ENCODE measurements around the gene RIPOR3. TPM values are rescaled to one million over a fixed set of nuclear protein-coding genes. Genes with fewer than 3 reads are reported as not detected.
A peak's percentile ranks its signal among the peaks of the same experiment; 100 is the strongest.

RIPOR3 gene
- total RNA-seq, 2 experiments from 2014 or later = 0.53 TPM; not detected in 1

GRCh38 chr20:50735813-50736212 is 44.5 kb upstream of the RIPOR3 start:
- H3K4me3 ChIP-seq (ENCODE audit: low read depth, low read length, poor library complexity, severe bottlenecking) = no peak overlapping the region
- ChIA-PET CTCF (ENCODE audit: unreplicated experiment) (no interaction called here), POLR2A (no interaction called here)
- H3K36me3 ChIP-seq (ENCODE audit: insufficient read depth, low read length) = peaks cover 16% of the 10 kb centered on the region
- no peak for TF ChIP-seq EZH2phosphoT487 (IDR thresholded peaks at IDR 0.05; ENCODE audit: borderline replicate concordance, low read depth, low read length)
- TF ChIP-seq CTCF (conservative IDR thresholded peaks at IDR 0.05; ENCODE audit: low read length) = no peak
- H3K9me3 ChIP-seq (ENCODE audit: low read length) = no peaks in the 10 kb centered on the region
- TSS peak; percentile 21 for BruUV-seq (replicated peaks)
- H3K79me2 ChIP-seq (ENCODE audit: insufficient read depth, low read depth, low read length) = peaks cover 17% of the 10 kb centered on the region; the same call in 1 of the 2 replicates
- H4K20me1 ChIP-seq (ENCODE audit: insufficient read depth, low read length) = no peaks in the 10 kb centered on the region; the same call in 1 of the 2 replicates
- DNase-seq (ENCODE audit: low spot score) = no peak
- no peak overlapping the region for H3K27ac ChIP-seq (ENCODE audit: low read depth, low read length, poor library complexity, severe bottlenecking)
- no peaks in the 10 kb centered on the region for H3K9me2 ChIP-seq (ENCODE audit: insufficient read depth, low read length)
- H3K4me2 ChIP-seq (ENCODE audit: low read length) = no peak overlapping the region
- no peak overlapping the region for H2AFZ ChIP-seq (ENCODE audit: low read length)
- H3K4me1 ChIP-seq (ENCODE audit: insufficient read depth, low read length, poor library complexity, severe bottlenecking) = peaks cover 12% of the 10 kb centered on the region
- intact Hi-C loops (cut with micrococcal nuclease; ENCODE audit: unreplicated experiment) = no loop called here

GRCh38 chr20:50734730-50735679 is 43.7 kb upstream of the RIPOR3 start:
- H3K4me3 ChIP-seq (ENCODE audit: low read depth, low read length, poor library complexity, severe bottlenecking) = no peak overlapping the region
- BruUV-seq (replicated peaks) = no TSS peak
- H3K36me3 ChIP-seq (ENCODE audit: insufficient read depth, low read length) = peaks cover 16% of the 10 kb centered on the region
- ChIA-PET CTCF (ENCODE audit: unreplicated experiment) (no interaction called here), POLR2A (no interaction called here)
- peaks cover 18% of the 10 kb centered on the region for H3K4me1 ChIP-seq (ENCODE audit: insufficient read depth, low read length, poor library complexity, severe bottlenecking)
- intact Hi-C loops (cut with micrococcal nuclease; ENCODE audit: unreplicated experiment) = loop anchor here (5.0 kb wide), 1 partner anchor 543 kb away; the partner anchor contains the start of gene CEBPB
- no peak overlapping the region for H3K4me2 ChIP-seq (ENCODE audit: low read length)
- H2AFZ ChIP-seq (ENCODE audit: low read length) = no peak overlapping the region
- no peak overlapping the region for H3K27ac ChIP-seq (ENCODE audit: low read depth, low read length, poor library complexity, severe bottlenecking)
- no peaks in the 10 kb centered on the region; the same call in 1 of the 2 replicates for H4K20me1 ChIP-seq (ENCODE audit: insufficient read depth, low read length)
- H3K79me2 ChIP-seq (ENCODE audit: insufficient read depth, low read depth, low read length) = peaks cover 17% of the 10 kb centered on the region; the same call in 1 of the 2 replicates
- no peaks in the 10 kb centered on the region for H3K9me2 ChIP-seq (ENCODE audit: insufficient read depth, low read length)
- no peak for DNase-seq (ENCODE audit: low spot score)
- TF ChIP-seq CTCF (conservative IDR thresholded peaks at IDR 0.05; ENCODE audit: low read length) (no peak), EZH2phosphoT487 (IDR thresholded peaks at IDR 0.05; ENCODE audit: borderline replicate concordance, low read depth, low read length) (no peak)
- H3K9me3 ChIP-seq (ENCODE audit: low read length) = no peaks in the 10 kb centered on the region

Data from OCI-LY7 (cell line).